ENCODE data around the gene TMTC2.

The TMTC2 gene

DNA sequence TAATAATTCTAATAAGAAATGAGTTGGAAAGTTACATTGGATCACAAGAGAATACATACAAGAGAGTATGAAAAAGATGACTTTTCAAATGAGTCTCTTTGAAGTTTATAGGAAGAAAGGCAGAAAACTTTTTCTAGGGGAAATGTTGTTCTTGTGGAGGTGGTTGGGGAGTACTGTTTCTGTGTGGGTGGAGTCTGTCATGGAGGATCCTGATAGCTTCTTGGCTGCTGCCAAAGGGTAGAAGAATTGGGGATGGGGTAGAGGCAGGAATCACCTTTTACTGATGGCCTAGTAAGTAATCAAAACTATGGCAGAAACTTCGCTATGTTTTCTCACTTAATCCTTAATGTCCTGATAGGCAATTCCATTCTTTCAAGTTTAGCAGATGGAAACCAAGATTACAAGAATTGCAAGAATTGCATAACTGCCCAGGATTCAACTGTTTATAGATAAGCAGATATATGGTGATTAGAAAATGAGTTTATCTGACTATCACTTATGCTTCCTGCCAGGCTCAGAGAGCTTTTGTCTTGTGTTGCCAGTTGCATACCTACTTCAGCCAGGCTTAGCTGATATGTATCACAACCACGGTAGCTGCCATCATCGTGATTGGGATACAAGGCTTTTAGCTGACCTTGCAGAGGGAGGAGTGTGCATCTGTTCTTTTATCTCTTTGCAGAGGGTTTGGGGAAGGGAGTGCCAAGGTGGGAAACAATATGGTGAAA lies 463.9 kb downstream of the TMTC2 start:
- FAIRE-seq, result no peak

DNA sequence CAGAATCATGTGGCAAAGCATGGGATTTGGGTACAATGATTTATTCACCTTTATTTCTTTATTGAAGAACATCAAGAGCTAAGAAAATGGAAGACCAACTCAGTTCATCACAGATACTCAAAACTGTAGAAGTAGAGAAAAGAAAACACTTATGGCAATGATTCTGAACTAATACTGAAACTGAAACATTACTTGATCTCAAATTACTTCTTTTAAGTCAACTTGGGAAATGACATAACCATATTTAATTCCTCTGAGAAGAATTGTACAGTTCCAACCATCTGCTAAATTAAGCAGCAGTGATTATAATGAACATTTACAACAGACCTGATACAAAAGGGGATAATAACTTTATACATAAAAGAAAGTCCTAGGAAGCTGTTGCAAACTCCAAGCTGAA lies 466.5 kb downstream of the TMTC2 start:
- FAIRE-seq, result no peak

DNA sequence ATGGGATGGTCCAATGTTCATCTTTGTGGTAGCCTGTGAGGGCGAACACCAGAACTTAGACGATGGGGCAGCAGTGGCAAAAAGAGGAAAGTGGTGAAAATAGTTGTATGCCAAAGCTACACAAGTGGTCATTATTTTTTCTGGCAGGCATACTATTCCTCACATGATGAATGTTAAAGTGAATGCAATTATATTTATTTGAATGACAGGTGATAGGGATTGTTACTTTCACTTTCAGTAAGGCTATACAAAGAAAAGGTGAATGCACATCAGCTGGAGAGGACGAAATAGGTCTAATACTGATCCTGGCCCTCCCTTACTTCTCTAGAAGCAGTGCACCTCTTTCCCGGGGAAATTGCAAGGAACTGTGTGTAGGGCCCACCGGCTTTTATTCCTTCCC lies 470.1 kb downstream of the TMTC2 start:
- no peak for FAIRE-seq

DNA sequence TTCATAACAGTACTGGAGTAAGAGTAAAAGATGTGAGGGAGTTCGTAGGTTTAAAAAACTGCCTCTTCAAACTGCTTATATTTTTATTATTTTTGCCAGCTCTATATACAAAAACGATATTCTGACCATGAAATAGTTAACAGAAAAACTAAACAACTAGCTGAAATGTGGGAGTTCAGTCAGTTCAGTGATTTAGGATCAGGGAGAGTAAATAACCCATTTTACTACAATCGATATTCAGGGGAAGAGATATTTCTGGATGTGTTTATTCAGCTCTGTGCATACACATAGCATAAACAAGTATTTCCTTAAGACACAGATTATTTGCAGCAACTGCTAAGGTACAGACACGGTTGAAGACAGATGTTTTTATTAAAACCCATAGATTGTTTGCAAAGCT lies 470.9 kb downstream of the TMTC2 start:
- FAIRE-seq, result no peak

DNA sequence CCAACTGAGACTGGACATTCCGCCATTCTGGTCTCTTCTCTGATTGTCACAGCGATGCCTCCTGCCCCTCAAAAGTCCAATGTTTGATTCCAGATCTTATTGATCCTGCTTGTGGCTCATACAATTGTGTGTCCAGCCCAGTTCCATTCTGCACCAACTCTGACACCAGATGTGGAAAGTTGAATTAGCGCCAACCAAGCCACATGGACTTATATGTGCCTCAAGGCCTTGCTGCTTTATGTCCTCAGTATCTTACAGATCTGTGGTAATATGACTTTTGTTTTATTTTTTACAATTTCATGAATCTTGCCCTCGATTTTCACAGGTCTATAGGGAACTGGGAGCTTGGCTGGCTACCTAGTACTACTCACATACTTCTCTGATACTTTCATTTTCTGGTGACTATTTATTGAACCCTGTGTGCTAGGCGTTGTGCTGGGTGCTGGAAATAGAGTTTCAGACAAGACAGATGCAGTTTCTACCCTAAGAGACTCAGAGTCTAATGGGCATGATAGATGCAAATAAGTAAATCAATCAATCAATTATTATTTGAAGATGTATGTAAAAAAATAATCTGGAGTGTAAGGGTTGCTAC lies 472.0 kb downstream of the TMTC2 start:
- no peak for FAIRE-seq

DNA sequence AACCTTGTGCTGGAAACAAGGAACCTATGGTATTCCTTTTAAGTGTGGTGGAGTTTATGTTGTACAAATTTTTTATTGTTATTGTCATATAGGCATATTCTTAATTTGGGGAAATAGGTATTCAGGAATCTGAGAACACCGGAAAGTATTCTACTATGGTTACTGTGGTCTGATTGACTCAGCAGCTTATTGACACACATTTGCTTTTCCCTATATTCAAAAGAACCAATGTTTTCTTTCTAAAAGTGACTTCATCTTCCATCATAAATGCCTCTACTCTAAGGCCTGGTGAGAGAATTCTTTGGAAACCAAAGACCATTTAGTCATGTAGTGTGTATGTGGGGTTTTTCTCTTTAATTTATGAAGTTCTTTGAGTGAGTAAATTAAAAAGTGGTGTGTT lies 474.8 kb downstream of the TMTC2 start:
- FAIRE-seq, result no peak

DNA sequence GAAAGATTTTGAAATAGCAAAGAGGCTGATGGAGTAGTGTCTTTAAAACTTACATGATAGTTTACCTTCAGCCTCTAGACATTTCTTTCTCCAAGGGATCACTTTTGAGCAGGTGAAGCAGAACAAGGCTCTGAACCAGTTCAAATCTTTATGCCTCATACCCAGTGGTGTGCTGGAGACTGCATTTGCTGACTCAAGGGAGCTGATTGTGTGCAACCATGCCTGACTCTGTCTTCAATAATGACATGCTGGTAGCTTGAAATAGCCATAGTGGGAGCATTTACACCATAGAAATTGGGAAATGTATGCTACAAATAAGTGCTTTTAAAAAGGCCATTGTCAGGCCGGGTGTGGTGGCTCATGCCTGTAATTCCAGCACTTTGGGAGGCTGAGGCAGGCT lies 482.0 kb downstream of the TMTC2 start:
- no peak for FAIRE-seq

DNA sequence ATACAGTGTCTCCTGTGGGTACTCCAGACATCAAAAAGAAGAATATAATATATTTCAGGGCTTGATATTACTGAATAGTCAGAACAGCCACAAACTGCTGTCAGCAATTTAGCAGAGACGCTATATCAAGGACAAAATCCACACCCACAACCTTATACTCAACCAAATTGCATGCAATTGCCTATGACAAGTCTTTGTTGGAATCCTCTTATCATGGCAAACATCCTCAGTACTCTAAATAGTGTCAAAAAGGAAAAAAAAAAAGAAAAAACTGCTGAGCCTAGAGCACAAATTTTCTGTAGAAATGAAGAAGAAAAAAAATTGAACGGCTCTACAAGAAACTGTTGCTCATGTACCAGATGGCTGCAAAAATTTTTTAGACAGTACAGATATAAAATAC lies 485.7 kb downstream of the TMTC2 start:
- FAIRE-seq, result no peak

DNA sequence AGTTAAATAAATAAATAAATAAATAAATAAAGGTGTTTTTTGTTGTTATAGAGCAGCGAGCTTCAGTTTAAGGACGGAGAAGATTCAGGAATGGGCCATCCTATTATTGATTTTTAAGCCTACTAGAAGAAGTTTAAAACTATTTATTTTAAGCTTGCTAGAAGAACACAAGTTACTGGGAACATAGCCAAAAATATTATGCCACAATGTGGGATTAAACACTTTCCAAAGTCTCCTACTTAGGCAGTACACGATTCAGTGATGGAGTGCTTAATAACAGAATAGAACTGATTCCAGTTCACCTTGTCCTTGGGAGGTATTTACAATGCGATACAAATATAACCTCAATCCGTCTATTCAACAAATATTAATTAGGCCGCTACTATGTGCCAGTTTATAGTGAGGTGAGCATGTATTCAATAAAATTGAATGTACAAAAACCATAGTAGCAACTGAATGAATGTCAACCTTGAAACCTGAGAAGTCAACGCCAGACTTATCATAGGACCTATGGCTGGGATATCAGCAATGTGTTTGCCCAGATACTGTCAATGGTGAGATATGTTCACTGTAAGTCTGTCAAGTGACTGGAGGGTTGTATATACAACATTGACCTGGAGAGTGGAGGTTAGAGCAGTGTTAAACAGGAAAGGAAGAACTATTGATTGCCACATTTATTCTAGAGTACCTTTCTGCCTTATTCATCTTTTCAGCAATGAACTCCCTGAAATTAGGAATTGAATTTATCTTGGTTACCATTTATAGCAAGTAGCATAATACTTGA lies 486.4 kb downstream of the TMTC2 start:
- no peak for FAIRE-seq

DNA sequence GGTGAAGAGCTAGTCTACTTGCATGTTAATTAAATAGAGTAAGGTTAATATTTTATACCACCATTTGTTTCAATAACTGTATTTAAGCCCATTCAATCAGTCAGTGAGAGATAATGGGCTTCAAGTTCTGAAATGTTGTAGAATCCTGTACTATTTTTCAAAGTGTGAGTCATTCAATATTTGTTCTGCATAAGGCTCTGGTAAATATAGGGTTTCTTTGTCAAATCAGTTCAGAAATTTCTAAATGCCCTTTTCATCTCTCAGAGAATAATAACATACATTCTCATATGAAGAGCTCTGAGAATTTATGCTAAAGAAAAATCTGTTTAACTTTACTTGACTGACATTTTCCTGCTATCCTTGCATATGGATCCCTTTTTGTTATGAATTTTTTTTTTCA lies 493.3 kb downstream of the TMTC2 start:
- FAIRE-seq, result no peak

DNA sequence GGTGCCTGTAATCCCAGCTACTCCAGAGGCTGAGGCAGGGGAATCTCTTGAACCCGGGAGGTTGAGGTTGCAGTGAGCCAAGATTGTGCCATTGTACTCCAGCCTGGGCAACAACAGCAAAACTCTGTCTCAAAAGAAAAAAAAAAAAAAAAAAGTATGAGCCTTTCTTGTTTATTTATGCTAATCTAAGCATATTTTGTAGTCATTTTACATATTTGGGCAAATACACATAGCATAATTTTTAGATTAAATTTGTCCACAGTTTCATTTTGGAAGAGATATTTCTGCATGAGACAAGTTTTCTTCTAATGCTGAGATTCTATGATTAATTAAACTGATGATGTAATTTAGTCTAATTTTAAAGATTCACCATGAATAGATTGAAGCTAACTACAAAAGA lies 494.4 kb downstream of the TMTC2 start:
- FAIRE-seq, result no peak

DNA sequence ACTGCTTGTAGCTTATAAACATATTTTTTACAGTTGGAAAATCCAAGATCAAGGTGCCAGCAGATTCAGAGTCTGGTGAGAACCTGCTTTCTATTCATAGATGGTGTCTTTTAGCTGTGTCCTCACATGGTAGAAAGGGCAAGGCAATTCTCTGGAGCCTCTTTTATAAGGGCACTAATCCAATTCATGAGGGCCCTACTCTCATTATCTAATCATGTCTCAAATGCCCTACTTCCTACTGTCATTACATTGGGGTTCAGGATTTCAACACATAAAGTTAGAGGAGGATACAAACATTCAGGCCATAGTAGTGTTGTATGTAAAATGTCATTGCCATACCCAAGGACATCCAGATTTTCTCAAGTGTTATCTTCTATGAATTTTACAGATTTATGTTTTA lies 496.4 kb downstream of the TMTC2 start:
- FAIRE-seq, result no peak

Data from G401.6 (cell line).